ENCODE results near the gene CBL.

Gene CBL

GRCh38 chr11:119229288-119229672 lies 23.1 kb downstream of the CBL start:
- 94 to 98% methylated on average over 3 of the region's 3 CpGs for WGBS, 2 experiments
- peaks cover 3% of the 10 kb centered on the region for H3K36me3 ChIP-seq (ENCODE audit: control insufficient read depth, insufficient read depth, low read length)

GRCh38 chr11:119229741-119230140 lies 23.6 kb downstream of the CBL start:
- Histone ChIP-seq H3K27me3 (ENCODE audit: control insufficient read depth, insufficient read depth, low read length, poor library complexity, severe bottlenecking) (no peaks in the 10 kb centered on the region), H3K27ac (ENCODE audit: insufficient read depth, low read depth, low read length, poor library complexity, severe bottlenecking) (no peak overlapping the region), H3K36me3 (ENCODE audit: control insufficient read depth, insufficient read depth, low read length) (peaks cover 3% of the 10 kb centered on the region), H3K4me3 (ENCODE audit: insufficient read depth, low read depth, low read length) (no peak overlapping the region), H3K9me3 (ENCODE audit: control insufficient read depth, low read length) (no peaks in the 10 kb centered on the region), H3K4me1 (ENCODE audit: control insufficient read depth, insufficient read depth, low read length) (no peaks in the 10 kb centered on the region)
- 87 to 97% methylated on average over 3 to 4 of the region's 4 CpGs for WGBS, 2 experiments

More at GRCh38 chr11:119229288-119229672, 23.1 kb downstream of the CBL start:
- H3K9me3 ChIP-seq (ENCODE audit: control insufficient read depth, low read length), result no peaks in the 10 kb centered on the region
- no peak overlapping the region for H3K27ac ChIP-seq (ENCODE audit: insufficient read depth, low read depth, low read length, poor library complexity, severe bottlenecking)
- H3K4me3 ChIP-seq (ENCODE audit: insufficient read depth, low read depth, low read length), result no peak overlapping the region
- no peaks in the 10 kb centered on the region for H3K27me3 ChIP-seq (ENCODE audit: control insufficient read depth, insufficient read depth, low read length, poor library complexity, severe bottlenecking)
- H3K4me1 ChIP-seq (ENCODE audit: control insufficient read depth, insufficient read depth, low read length), result no peaks in the 10 kb centered on the region

GRCh38 chr11:119236490-119236889 lies 30.4 kb downstream of the CBL start:
- peaks cover 3% of the 10 kb centered on the region for H3K36me3 ChIP-seq (ENCODE audit: control insufficient read depth, insufficient read depth, low read length)

GRCh38 chr11:119236891-119237290 lies 30.8 kb downstream of the CBL start:
- Histone ChIP-seq H3K36me3 (ENCODE audit: control insufficient read depth, insufficient read depth, low read length) (peaks cover 3% of the 10 kb centered on the region), H3K4me3 (ENCODE audit: insufficient read depth, low read depth, low read length) (no peak overlapping the region), H3K9me3 (ENCODE audit: control insufficient read depth, low read length) (no peaks in the 10 kb centered on the region), H3K4me1 (ENCODE audit: control insufficient read depth, insufficient read depth, low read length) (no peaks in the 10 kb centered on the region), H3K27ac (ENCODE audit: insufficient read depth, low read depth, low read length, poor library complexity, severe bottlenecking) (no peak overlapping the region), H3K27me3 (ENCODE audit: control insufficient read depth, insufficient read depth, low read length, poor library complexity, severe bottlenecking) (no peaks in the 10 kb centered on the region)
- 88 to 100% methylated on average over 1 of the region's 1 CpG for WGBS, 2 experiments

More at GRCh38 chr11:119236490-119236889, 30.4 kb downstream of the CBL start:
- H3K27ac ChIP-seq (ENCODE audit: insufficient read depth, low read depth, low read length, poor library complexity, severe bottlenecking), result no peak overlapping the region
- no peaks in the 10 kb centered on the region for H3K27me3 ChIP-seq (ENCODE audit: control insufficient read depth, insufficient read depth, low read length, poor library complexity, severe bottlenecking)
- no peaks in the 10 kb centered on the region for H3K4me1 ChIP-seq (ENCODE audit: control insufficient read depth, insufficient read depth, low read length)
- no peaks in the 10 kb centered on the region for H3K9me3 ChIP-seq (ENCODE audit: control insufficient read depth, low read length)
- H3K4me3 ChIP-seq (ENCODE audit: insufficient read depth, low read depth, low read length), result no peak overlapping the region

- Histone ChIP-seq H3K4me3 (ENCODE audit: insufficient read depth, low read depth, low read length) (no peak overlapping the region), H3K27ac (ENCODE audit: insufficient read depth, low read depth, low read length, poor library complexity, severe bottlenecking) (no peak overlapping the region), H3K27me3 (ENCODE audit: control insufficient read depth, insufficient read depth, low read length, poor library complexity, severe bottlenecking) (no peaks in the 10 kb centered on the region), H3K4me1 (ENCODE audit: control insufficient read depth, insufficient read depth, low read length) (no peaks in the 10 kb centered on the region), H3K9me3 (ENCODE audit: control insufficient read depth, low read length) (no peaks in the 10 kb centered on the region), H3K36me3 (ENCODE audit: control insufficient read depth, insufficient read depth, low read length) (peaks cover 3% of the 10 kb centered on the region)
Observed at GRCh38 chr11:119237515-119237914, 31.4 kb downstream of the CBL start.

- WGBS, 2 experiments, result 95 to 96% methylated on average over 8 of the region's 8 CpGs
- Histone ChIP-seq H3K4me3 (ENCODE audit: insufficient read depth, low read depth, low read length) (no peak overlapping the region), H3K36me3 (ENCODE audit: control insufficient read depth, insufficient read depth, low read length) (no peaks in the 10 kb centered on the region), H3K4me1 (ENCODE audit: control insufficient read depth, insufficient read depth, low read length) (no peaks in the 10 kb centered on the region), H3K27ac (ENCODE audit: insufficient read depth, low read depth, low read length, poor library complexity, severe bottlenecking) (no peak overlapping the region), H3K27me3 (ENCODE audit: control insufficient read depth, insufficient read depth, low read length, poor library complexity, severe bottlenecking) (no peaks in the 10 kb centered on the region), H3K9me3 (ENCODE audit: control insufficient read depth, low read length) (no peaks in the 10 kb centered on the region)
Observed at GRCh38 chr11:119248750-119249670, 42.9 kb downstream of the CBL start.

GRCh38 chr11:119249671-119250010 lies 43.5 kb downstream of the CBL start:
- 90 to 93% methylated on average over 1 of the region's 1 CpG for WGBS, 2 experiments

GRCh38 chr11:119251114-119251513 lies 45.0 kb downstream of the CBL start:
- Histone ChIP-seq H3K36me3 (ENCODE audit: control insufficient read depth, insufficient read depth, low read length) (no peaks in the 10 kb centered on the region), H3K4me1 (ENCODE audit: control insufficient read depth, insufficient read depth, low read length) (no peaks in the 10 kb centered on the region), H3K27me3 (ENCODE audit: control insufficient read depth, insufficient read depth, low read length, poor library complexity, severe bottlenecking) (no peaks in the 10 kb centered on the region)

More at GRCh38 chr11:119249671-119250010, 43.5 kb downstream of the CBL start:
- Histone ChIP-seq H3K4me1 (ENCODE audit: control insufficient read depth, insufficient read depth, low read length) (no peaks in the 10 kb centered on the region), H3K4me3 (ENCODE audit: insufficient read depth, low read depth, low read length) (no peak overlapping the region), H3K27ac (ENCODE audit: insufficient read depth, low read depth, low read length, poor library complexity, severe bottlenecking) (no peak overlapping the region), H3K9me3 (ENCODE audit: control insufficient read depth, low read length) (no peaks in the 10 kb centered on the region), H3K27me3 (ENCODE audit: control insufficient read depth, insufficient read depth, low read length, poor library complexity, severe bottlenecking) (no peaks in the 10 kb centered on the region), H3K36me3 (ENCODE audit: control insufficient read depth, insufficient read depth, low read length) (no peaks in the 10 kb centered on the region)

GRCh38 chr11:119254239-119254638 lies 48.1 kb downstream of the CBL start:
- WGBS, 2 experiments, result 96 to 97% methylated on average over 5 of the region's 5 CpGs
- H3K36me3 ChIP-seq (ENCODE audit: control insufficient read depth, insufficient read depth, low read length), result no peaks in the 10 kb centered on the region
- no peaks in the 10 kb centered on the region for H3K9me3 ChIP-seq (ENCODE audit: control insufficient read depth, low read length)
- no peaks in the 10 kb centered on the region for H3K4me1 ChIP-seq (ENCODE audit: control insufficient read depth, insufficient read depth, low read length)
- H3K4me3 ChIP-seq (ENCODE audit: insufficient read depth, low read depth, low read length), result no peak overlapping the region
- no peak overlapping the region for H3K27ac ChIP-seq (ENCODE audit: insufficient read depth, low read depth, low read length, poor library complexity, severe bottlenecking)
- H3K27me3 ChIP-seq (ENCODE audit: control insufficient read depth, insufficient read depth, low read length, poor library complexity, severe bottlenecking), result no peaks in the 10 kb centered on the region

More at GRCh38 chr11:119251114-119251513, 45.0 kb downstream of the CBL start:
- no peak overlapping the region for H3K4me3 ChIP-seq (ENCODE audit: insufficient read depth, low read depth, low read length)
- WGBS, 2 experiments, result 91 to 94% methylated on average over 3 of the region's 3 CpGs
- no peaks in the 10 kb centered on the region for H3K9me3 ChIP-seq (ENCODE audit: control insufficient read depth, low read length)
- no peak overlapping the region for H3K27ac ChIP-seq (ENCODE audit: insufficient read depth, low read depth, low read length, poor library complexity, severe bottlenecking)

- Histone ChIP-seq H3K4me3 (ENCODE audit: insufficient read depth, low read depth, low read length) (no peak overlapping the region), H3K27me3 (ENCODE audit: control insufficient read depth, insufficient read depth, low read length, poor library complexity, severe bottlenecking) (no peaks in the 10 kb centered on the region), H3K9me3 (ENCODE audit: control insufficient read depth, low read length) (no peaks in the 10 kb centered on the region), H3K36me3 (ENCODE audit: control insufficient read depth, insufficient read depth, low read length) (no peaks in the 10 kb centered on the region), H3K27ac (ENCODE audit: insufficient read depth, low read depth, low read length, poor library complexity, severe bottlenecking) (no peak overlapping the region), H3K4me1 (ENCODE audit: control insufficient read depth, insufficient read depth, low read length) (no peaks in the 10 kb centered on the region)
- 80 to 87% methylated on average over 5 of the region's 5 CpGs for WGBS, 2 experiments
Observed at GRCh38 chr11:119258180-119258579, 52.0 kb downstream of the CBL start.

Measured in ectodermal cell (in vitro differentiated cells).